Colonic mucosa (tissue), 4 donors: Measurements from ENCODE around the gene ZBTB17. TPM values are rescaled to one million over a fixed set of nuclear protein-coding genes. Genes with fewer than 3 reads are reported as not detected.

Experiments used
- DNase-seq: peaks from one replicate; pipeline ENCODE4 v3.0.0-alpha.2; 2020
- H3K27ac ChIP-seq: fragments of 200-600 bp; one replicate; pipeline ENCODE4 v1.8.0; 2021
- H3K27me3 ChIP-seq: fragments of 200-600 bp; one replicate; pipeline ENCODE4 v1.8.0; 2021
- H3K36me3 ChIP-seq: fragments of 200-600 bp; one replicate; pipeline ENCODE4 v1.8.0; 2021
- H3K4me1 ChIP-seq: fragments of 200-600 bp; one replicate; pipeline ENCODE4 v1.8.0; 2021; ENCODE audit warnings: mild to moderate bottlenecking
- H3K4me3 ChIP-seq: fragments of 200-600 bp; one replicate; pipeline ENCODE4 v1.8.0; 2021
- H3K9ac ChIP-seq, 2 donors: one replicate each; pipeline ENCODE4 v1.7.0; 2013; ENCODE audit warnings: control low read depth in 2 of 2, low read depth in 2 of 2, low read length in 2 of 2
- H3K9me3 ChIP-seq: fragments of 200-600 bp; one replicate; pipeline ENCODE4 v1.8.0; 2021
- intact Hi-C: fragments of 100-400 bp; cut with DNase I; formaldehyde crosslinking; loops from one replicate; pipeline ENCODE4 v1.14.1; 2022
- total RNA-seq, 2 donors: library from RNA; stranded (reverse); fragmentation: NEBNext Ultra II Directional in 1 of 2; extraction: Animal tissue kit (Norgen Biotek cat#: 25700) in 1 of 2; gene quantifications; one replicate each; pipeline ENCODE4 v1.2.1, GENCODE V29; 2021
- TF ChIP-seq, protein P1 (sequence below): fragments of 200-600 bp; IDR thresholded peaks from one replicate; pipeline ENCODE4 v1.8.0; 2022; ENCODE audit warnings: antibody characterized with exemption, mild to moderate bottlenecking
- donor health status: healthy.
- donor health status: DM: no; HTN: no; CAD: no.
- donor health status: DM: no; HTN: no; CAD: no.

The ZBTB17 gene
- total RNA-seq, 2 donors from 2014 or later, result 24.9 to 36.3 TPM

DNA sequence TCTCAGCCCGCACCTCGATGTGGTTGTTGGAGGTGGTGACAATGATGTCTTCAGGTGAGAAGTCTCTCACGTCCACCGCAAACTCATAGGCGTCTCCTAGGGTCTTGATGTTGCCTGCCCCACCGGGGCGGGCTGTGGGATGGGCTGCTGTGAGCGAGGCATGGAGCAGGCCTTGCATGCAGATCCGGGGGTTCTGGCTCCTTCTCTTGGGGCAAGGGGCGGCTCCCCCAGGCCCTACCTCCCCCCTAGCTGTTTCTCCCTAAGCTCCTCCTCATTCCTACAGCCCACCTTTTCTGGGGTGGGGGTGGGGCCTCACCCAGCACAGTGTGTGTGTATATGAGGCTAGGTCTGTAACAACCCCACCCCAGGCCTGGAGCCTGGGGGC is 41.2 kb upstream of the ZBTB17 start:
- H3K9me3 ChIP-seq, result no peaks in the 10 kb centered on the region
- H3K9ac ChIP-seq, result peak overlapping the region in 1 of 2 donors; percentile 34
- no peak overlapping the region for H3K4me3 ChIP-seq
- TF ChIP-seq, protein P1, sequence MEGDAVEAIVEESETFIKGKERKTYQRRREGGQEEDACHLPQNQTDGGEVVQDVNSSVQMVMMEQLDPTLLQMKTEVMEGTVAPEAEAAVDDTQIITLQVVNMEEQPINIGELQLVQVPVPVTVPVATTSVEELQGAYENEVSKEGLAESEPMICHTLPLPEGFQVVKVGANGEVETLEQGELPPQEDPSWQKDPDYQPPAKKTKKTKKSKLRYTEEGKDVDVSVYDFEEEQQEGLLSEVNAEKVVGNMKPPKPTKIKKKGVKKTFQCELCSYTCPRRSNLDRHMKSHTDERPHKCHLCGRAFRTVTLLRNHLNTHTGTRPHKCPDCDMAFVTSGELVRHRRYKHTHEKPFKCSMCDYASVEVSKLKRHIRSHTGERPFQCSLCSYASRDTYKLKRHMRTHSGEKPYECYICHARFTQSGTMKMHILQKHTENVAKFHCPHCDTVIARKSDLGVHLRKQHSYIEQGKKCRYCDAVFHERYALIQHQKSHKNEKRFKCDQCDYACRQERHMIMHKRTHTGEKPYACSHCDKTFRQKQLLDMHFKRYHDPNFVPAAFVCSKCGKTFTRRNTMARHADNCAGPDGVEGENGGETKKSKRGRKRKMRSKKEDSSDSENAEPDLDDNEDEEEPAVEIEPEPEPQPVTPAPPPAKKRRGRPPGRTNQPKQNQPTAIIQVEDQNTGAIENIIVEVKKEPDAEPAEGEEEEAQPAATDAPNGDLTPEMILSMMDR, result no peak
- H3K4me1 ChIP-seq, result peaks cover 4% of the 10 kb centered on the region
- no peaks in the 10 kb centered on the region for H3K36me3 ChIP-seq
- intact Hi-C loops, result no loop called here
- H3K27ac ChIP-seq, result peak overlapping the region; percentile 46
- H3K27me3 ChIP-seq, result no peaks in the 10 kb centered on the region
- no peak for DNase-seq

DNA sequence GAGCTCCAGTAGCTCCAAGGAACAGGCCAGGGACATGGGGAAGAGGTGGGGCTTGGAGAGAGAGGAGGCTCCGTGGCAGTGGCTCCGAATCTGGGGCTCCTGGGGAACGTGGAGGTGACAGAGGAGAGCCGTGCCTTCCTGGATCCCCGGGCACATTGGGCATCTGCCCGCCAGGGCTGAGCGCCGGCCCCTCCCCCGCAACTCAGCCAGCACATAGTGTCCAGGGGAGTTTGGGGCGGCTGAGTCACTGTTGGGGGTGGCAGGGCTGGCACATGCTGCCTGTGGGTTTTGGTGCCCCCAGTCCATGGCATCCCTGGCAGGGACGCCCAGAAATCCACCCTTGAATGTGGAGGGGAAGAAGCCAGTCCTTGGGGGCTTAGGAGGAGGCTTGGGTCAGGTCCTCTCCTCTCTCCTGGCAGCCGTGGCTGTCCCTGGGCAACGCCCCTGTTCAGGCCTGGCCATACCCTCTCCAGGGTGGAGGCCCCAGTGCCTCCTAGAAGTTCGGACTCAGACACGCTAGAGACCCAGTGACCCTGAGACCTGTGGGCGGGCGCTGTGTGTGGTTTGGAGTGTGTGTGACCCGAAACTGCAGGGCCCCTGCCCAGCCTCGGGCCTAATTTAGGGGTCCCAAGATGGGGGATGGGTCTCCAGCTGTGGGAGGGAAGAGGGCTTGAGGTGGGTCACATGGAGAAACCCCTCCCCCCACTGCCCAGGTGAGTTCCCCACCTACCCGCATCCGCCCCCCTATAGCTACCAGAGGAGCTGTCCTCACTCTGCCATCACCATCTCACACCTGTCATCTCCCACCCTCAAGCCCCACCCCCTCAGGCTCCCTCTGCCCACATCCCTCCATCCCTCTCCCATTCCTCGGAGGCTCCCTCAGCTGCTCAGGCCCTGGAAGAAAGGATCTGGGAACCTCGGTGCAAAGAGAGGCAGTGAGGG is 40.3 kb upstream of the ZBTB17 start:
- no peaks in the 10 kb centered on the region for H3K27me3 ChIP-seq
- peaks cover 4% of the 10 kb centered on the region for H3K4me1 ChIP-seq
- no peaks in the 10 kb centered on the region for H3K9me3 ChIP-seq
- intact Hi-C loops, result no loop called here
- H3K36me3 ChIP-seq, result no peaks in the 10 kb centered on the region
- H3K9ac ChIP-seq, result no peak overlapping the region
- no peak for DNase-seq
- peak overlapping the region; percentile 36 for H3K27ac ChIP-seq
- no peak overlapping the region for H3K4me3 ChIP-seq
- TF ChIP-seq, protein P1, result no peak

DNA sequence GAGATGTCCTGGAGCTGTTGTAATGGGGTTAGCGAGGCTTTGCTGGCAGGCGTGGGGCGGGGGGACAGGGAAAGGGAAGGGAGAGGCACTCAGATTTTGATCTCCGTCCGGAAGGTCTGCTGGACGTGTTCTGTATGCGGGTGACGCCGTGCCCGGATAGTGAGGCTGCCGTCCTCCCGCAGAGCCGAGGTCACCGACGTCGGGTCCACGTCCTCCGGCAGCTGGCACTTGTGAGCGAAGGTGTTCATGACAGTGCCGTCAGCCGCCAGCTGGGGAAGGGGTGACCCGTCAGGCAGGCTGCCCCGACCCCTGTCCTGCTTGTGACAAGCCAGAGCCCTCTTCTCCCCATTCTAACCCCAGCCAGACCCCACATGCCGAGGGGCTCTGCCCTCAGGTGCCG is 39.6 kb upstream of the ZBTB17 start:
- no peak overlapping the region for H3K27ac ChIP-seq
- TF ChIP-seq, protein P1, result no peak
- H3K4me1 ChIP-seq, result peaks cover 4% of the 10 kb centered on the region
- H3K27me3 ChIP-seq, result no peaks in the 10 kb centered on the region
- no peak for DNase-seq
- no peak overlapping the region for H3K4me3 ChIP-seq
- intact Hi-C loops, result no loop called here
- H3K9me3 ChIP-seq, result no peaks in the 10 kb centered on the region
- H3K36me3 ChIP-seq, result no peaks in the 10 kb centered on the region
- no peak overlapping the region for H3K9ac ChIP-seq

DNA sequence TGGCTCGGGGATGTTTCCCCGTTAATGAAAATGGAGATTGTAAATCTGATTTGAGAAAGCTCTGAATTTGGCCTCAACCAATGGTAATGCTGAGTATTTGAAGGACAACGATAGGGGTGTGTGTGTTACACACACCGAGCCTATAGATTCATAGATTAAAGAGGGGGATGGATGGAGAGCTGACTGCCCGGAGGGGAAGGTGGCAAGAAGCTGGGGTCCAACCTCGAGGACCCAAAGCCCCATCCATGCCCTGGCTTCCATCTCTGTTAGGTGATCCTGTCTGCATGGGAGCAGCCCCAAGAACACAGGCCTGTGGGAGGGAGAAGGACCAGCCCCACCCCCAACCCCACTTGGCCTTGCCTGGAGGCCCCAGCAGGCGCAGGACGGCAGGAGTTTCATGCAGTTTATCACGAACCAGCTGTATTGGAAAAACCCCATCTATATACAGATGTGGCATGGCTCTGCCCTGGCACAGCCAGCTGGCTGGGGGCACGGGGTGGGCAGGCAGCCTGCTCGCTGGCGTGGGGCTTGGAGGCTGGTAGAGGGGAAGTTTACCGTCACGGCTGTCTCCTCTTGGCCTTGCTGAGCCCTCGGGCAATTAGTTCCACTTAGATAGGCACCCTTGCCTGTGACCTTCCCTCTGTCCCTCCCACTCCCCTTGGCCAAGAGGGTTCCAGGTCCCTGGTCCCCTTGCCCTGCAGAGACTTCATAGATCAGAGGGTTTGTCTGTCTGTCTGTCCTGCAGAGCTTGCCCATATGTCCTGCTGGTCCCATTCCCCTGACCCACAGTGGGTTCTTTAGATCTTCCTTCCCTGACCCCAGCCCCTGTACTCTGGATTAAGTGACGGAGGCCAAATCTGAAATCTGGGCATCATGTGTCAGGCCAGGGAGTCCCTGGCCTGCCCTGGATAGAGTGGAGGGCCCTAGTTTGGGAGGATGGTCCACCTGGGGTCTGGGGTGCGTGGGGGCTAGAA is 38.9 kb upstream of the ZBTB17 start:
- DNase-seq, result peak; percentile 41
- Histone ChIP-seq H3K27me3 (no peaks in the 10 kb centered on the region), H3K4me1 (peaks cover 4% of the 10 kb centered on the region), H3K4me3 (no peak overlapping the region), H3K9me3 (no peaks in the 10 kb centered on the region), H3K27ac (no peak overlapping the region), H3K9ac (no peak overlapping the region), H3K36me3 (no peaks in the 10 kb centered on the region)
- intact Hi-C loops, result no loop called here
- TF ChIP-seq, protein P1, result no peak

DNA sequence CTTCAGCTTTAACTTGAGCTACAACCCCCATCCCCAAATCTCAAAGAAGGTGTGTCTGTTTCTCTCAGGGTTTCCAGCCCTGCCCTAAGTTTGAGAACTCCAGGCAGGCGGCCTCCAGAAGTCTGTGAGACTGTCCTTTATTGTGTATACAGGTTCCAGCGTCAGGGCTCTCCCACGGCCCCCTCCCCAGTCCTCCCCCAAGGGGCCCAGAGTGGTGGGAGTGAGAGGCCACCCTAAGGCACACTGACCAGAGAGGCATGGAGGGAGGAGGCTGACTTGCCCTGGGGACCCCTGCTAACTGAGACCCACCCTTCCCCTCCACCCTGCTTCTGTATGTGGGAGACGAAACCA is 38.0 kb upstream of the ZBTB17 start:
- no peaks in the 10 kb centered on the region for H3K36me3 ChIP-seq
- H3K27me3 ChIP-seq, result no peaks in the 10 kb centered on the region
- DNase-seq, result no peak
- no peaks in the 10 kb centered on the region for H3K9me3 ChIP-seq
- TF ChIP-seq, protein P1, result no peak
- peak overlapping the region; percentile 37 for H3K27ac ChIP-seq
- H3K4me1 ChIP-seq, result peaks cover 4% of the 10 kb centered on the region
- H3K4me3 ChIP-seq, result no peak overlapping the region
- peak overlapping the region in 1 of 2 donors; percentile 40 for H3K9ac ChIP-seq
- intact Hi-C loops, result no loop called here
